Neutrophil (primary cell): ENCODE measurements around the gene RPS6KA4.

Experiments used
- H3K27ac ChIP-seq: fragments of 200-600 bp; sonication (generic); 2 replicates; pipeline ENCODE4 v1.5.1; 2016; ENCODE audit warnings: mild to moderate bottlenecking, moderate library complexity
- H3K27me3 ChIP-seq: fragments of 200-600 bp; sonication (generic); 2 replicates; pipeline ENCODE4 v1.6.0; 2016; ENCODE audit warnings: mild to moderate bottlenecking
- H3K36me3 ChIP-seq: fragments of 200-600 bp; sonication (generic); 2 replicates; pipeline ENCODE4 v1.5.1; 2017
- H3K4me1 ChIP-seq, 2 experiments: fragments of 200-600 bp in 1 of 2; sonication (generic) in 1 of 2; 1 replicate in 1 of 2; 2 replicates in 1 of 2; pipeline versions ENCODE4 v1.5.1 to v1.6.1; 2013 to 2016; ENCODE audit warnings: low read depth in 1 of 2, low read length in 1 of 2, mild to moderate bottlenecking in 1 of 2, moderate library complexity in 1 of 2; ENCODE audit not compliant: control insufficient read depth in 1 of 2, insufficient read depth in 1 of 2
- H3K4me3 ChIP-seq, 2 experiments: fragments of 200-600 bp in 1 of 2; sonication (generic) in 1 of 2; 1 replicate in 1 of 2; 2 replicates in 1 of 2; pipeline ENCODE4 v1.5.1; 2013 to 2016; ENCODE audit warnings: low read depth in 1 of 2, low read length in 1 of 2, mild to moderate bottlenecking in 1 of 2, moderate library complexity in 1 of 2
- H3K9me3 ChIP-seq: fragments of 200-600 bp; sonication (generic); 2 replicates; pipeline ENCODE4 v1.5.1; 2016
- TF ChIP-seq, protein P1 (sequence below): fragments of 200-600 bp; sonication (generic); IDR thresholded peaks from 2 replicates; pipeline ENCODE4 v1.5.1; 2016; ENCODE audit warnings: antibody characterized with exemption

Gene RPS6KA4

DNA sequence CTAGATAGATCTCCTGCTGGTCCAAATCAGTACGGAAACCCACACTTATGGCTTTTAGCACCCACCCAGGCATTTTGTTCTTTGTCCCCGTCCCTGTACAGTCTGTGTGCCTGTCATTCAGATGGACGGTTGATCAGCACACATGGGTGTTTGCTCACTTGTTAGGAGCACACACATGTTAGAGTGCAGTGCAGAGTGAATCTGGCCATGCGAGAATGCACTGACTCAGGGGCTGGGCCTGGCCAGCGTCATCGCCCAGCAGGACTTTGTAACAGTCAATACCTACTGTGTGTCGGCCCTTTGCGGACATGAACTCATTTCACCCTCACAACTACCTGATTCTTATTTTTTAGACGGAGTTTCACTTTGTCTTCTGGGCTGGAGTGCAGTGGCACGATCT lies 3.4 kb downstream of the RPS6KA4 start:
- TF ChIP-seq, protein P1, sequence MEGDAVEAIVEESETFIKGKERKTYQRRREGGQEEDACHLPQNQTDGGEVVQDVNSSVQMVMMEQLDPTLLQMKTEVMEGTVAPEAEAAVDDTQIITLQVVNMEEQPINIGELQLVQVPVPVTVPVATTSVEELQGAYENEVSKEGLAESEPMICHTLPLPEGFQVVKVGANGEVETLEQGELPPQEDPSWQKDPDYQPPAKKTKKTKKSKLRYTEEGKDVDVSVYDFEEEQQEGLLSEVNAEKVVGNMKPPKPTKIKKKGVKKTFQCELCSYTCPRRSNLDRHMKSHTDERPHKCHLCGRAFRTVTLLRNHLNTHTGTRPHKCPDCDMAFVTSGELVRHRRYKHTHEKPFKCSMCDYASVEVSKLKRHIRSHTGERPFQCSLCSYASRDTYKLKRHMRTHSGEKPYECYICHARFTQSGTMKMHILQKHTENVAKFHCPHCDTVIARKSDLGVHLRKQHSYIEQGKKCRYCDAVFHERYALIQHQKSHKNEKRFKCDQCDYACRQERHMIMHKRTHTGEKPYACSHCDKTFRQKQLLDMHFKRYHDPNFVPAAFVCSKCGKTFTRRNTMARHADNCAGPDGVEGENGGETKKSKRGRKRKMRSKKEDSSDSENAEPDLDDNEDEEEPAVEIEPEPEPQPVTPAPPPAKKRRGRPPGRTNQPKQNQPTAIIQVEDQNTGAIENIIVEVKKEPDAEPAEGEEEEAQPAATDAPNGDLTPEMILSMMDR, result no peak
- Histone ChIP-seq H3K36me3 (peaks cover 71% of the 10 kb centered on the region), H3K27me3 (no peaks in the 10 kb centered on the region), H3K4me1 (peaks cover 27 to 37% of the 10 kb centered on the region in 2 experiments), H3K4me3 (no peak overlapping the region), H3K9me3 (no peaks in the 10 kb centered on the region), H3K27ac (no peak overlapping the region)

DNA sequence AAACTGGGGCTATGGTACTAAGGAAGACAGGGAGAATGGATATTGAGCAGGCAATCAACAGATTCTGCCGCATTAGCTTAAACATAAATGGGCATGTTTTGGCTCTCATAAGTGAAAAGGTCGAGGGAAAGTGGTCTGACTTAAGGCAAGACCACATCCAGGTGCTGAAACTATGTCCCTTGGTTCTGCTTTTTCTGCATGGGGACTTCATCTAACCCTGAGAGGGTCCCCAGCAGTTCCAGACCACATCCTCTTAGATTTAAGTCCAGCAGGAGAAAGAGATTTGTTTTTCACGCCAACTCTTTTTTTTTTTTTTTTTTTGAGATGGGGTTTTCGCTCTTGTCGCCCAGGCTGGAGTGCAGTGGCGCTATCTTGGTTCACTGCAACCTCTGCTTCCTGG lies 5.5 kb downstream of the RPS6KA4 start:
- Histone ChIP-seq H3K27me3 (no peaks in the 10 kb centered on the region), H3K27ac (no peak overlapping the region), H3K36me3 (peaks cover 80% of the 10 kb centered on the region)

DNA sequence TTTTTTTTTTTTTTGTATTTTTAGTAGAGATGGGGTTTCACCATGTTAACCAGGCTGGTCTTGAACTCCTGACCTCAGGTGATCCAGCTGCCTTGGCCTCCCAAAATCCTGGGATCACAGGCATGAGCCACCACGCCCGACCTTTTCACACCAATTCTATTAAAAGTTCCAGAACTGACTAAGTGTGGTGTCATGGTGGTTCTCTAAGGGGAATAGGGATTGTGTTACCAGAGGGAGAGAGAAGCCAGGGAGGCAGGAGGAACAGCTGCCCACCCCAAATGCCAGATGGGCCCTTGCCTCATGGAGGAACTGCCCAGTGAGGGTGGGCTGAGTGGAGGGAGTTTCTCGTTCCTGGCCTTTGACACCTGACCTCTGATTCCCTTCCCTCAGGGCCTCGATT lies 5.9 kb downstream of the RPS6KA4 start:
- H3K9me3 ChIP-seq, result no peaks in the 10 kb centered on the region
- H3K4me1 ChIP-seq, result peaks cover 9 to 12% of the 10 kb centered on the region in 2 experiments
- H3K4me3 ChIP-seq, result no peak overlapping the region
- no peak overlapping the region for H3K27ac ChIP-seq
- H3K36me3 ChIP-seq, result peaks cover 85% of the 10 kb centered on the region
- H3K27me3 ChIP-seq, result no peaks in the 10 kb centered on the region
- TF ChIP-seq, protein P1, result no peak

More for the DNA sequence above, 5.5 kb downstream of the RPS6KA4 start:
- TF ChIP-seq, protein P1, result no peak
- no peaks in the 10 kb centered on the region for H3K9me3 ChIP-seq
- H3K4me3 ChIP-seq, result no peak overlapping the region
- H3K4me1 ChIP-seq, result peaks cover 13 to 17% of the 10 kb centered on the region in 2 experiments

DNA sequence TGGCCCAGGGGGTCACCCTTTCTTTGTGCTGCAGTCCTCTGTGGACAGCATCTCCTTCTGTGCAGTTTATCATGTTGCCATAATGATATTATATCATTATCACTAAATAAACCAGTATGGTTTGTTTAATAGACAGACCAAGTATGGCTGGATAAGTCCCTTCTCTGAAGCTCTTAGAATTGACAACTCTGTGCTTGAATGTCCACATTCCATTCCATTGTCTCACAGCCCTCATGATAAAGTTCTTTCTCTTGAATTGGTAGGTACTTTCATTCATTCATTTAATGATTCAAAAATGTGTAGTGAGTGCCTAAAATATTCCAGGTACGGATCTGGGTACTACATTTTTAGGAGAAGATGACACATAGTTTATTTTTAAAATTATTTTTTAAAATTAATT lies 7.8 kb downstream of the RPS6KA4 start:
- H3K9me3 ChIP-seq, result no peaks in the 10 kb centered on the region
- H3K27ac ChIP-seq, result no peak overlapping the region
- no peaks in the 10 kb centered on the region for H3K4me1 ChIP-seq
- no peaks in the 10 kb centered on the region for H3K27me3 ChIP-seq
- TF ChIP-seq, protein P1, result no peak
- peaks cover 91% of the 10 kb centered on the region for H3K36me3 ChIP-seq
- H3K4me3 ChIP-seq, result no peak overlapping the region

DNA sequence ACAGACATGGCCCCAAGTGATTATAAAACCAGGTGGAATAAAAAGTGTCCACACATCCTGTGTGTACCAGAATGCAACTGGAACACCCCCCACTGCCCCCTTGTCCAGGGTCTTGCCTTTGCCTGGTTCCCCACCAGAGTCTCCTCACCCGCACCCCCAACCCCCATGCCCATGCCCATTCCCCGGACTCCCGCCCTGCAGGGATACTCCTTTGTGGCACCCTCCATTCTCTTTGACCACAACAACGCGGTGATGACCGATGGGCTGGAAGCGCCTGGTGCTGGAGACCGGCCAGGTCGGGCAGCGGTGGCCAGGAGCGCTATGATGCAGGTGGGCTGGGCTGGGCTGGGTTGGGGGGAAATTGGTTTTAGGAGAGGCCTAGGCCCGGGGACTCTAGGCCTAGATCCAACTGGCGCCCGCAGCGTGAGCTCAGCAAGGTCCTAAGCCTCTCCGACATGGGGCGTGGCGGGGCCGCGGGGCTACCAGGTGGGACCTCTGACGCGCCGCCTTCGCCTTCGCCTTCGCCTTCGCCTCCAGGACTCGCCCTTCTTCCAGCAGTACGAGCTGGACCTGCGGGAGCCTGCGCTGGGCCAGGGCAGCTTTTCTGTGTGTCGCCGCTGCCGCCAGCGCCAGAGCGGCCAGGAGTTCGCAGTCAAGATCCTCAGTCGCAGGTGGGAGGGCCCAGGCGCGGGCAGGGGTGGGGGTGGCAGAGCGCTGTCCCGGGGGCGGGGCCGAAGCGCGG lies 9.1 kb downstream of the RPS6KA4 start:
- peaks cover 78% of the 10 kb centered on the region for H3K36me3 ChIP-seq

More for the DNA sequence above, 9.1 kb downstream of the RPS6KA4 start:
- Histone ChIP-seq H3K27ac (no peak overlapping the region), H3K4me1 (no peaks in the 10 kb centered on the region), H3K9me3 (no peaks in the 10 kb centered on the region), H3K4me3 (no peak overlapping the region), H3K27me3 (no peaks in the 10 kb centered on the region)
- TF ChIP-seq, protein P1, result no peak
